GM12878 (cell line): ENCODE results near the gene CIPC. TPM values are rescaled to one million over a fixed set of nuclear protein-coding genes. Genes with fewer than 3 reads are reported as not detected.

Experiments used
- ATAC-seq: fragments of 200-7000 bp; cut with Tn5 transposase; 3 replicates; pipeline ENCODE4 v1.9.1; 2020; ENCODE audit warnings: mild to moderate bottlenecking, moderate library complexity
- BruUV-seq: library from RNA; stranded (reverse); fragments of 400-500 nt; replicated peaks from 2 replicates; lab custom pipeline; 2021; lab: Mats Ljungman, UMichigan
- CTCF ChIA-PET: fragments of 300-600 bp; sonication (Branson Sonifier 250); formaldehyde crosslinking; extraction: SDS; loops from one replicate; lab custom pipeline; 2021; ENCODE audit warnings: inconsistent platforms; lab: Yijun Ruan, JAX
- POLR2A ChIA-PET: fragments of 350-600 bp; formaldehyde crosslinking; extraction: SDS; loops from one replicate; lab custom pipeline; 2021; ENCODE audit warnings: inconsistent platforms; lab: Charles Lee
- RAD21 ChIA-PET: fragments of 300-600 bp; sonication (Branson Sonifier 250); formaldehyde crosslinking; loops from one replicate; lab custom pipeline; 2023; ENCODE audit warnings: antibody characterized with exemption; ENCODE audit not compliant: unreplicated experiment; lab: Charles Lee
- SMC1A ChIA-PET: fragments of 300-600 bp; sonication (Branson Sonifier 250); formaldehyde crosslinking; loops from one replicate; lab custom pipeline; 2023; ENCODE audit not compliant: unreplicated experiment, uncharacterized antibody; lab: Charles Lee
- DNase-seq: peaks from one replicate; pipeline ENCODE4 v3.0.0-alpha.2; 2011; ENCODE audit warnings: low read depth, low spot score
- FAIRE-seq: peaks from 3 replicates; lab custom pipeline; 2011; peaks lifted over from hg19 to GRCh38; lab: Jason Lieb, UNC
- H2AFZ ChIP-seq: 2 replicates; pipeline ENCODE4 v1.6.0; 2011; ENCODE audit warnings: low read depth, low read length, control low read depth; ENCODE audit not compliant: control insufficient read depth
- H3K27ac ChIP-seq: 2 replicates; pipeline ENCODE4 v1.5.1; 2011; ENCODE audit warnings: control low read depth; ENCODE audit not compliant: control insufficient read depth, insufficient read depth
- H3K27me3 ChIP-seq, 2 experiments: replicated peaks in 1 of 2; 2 replicates each; pipeline versions ENCODE4 v1.6.0 to v1.6.1; 2011; ENCODE audit warnings: low read length in 1 of 2; ENCODE audit not compliant: control insufficient read depth in 2 of 2, insufficient read depth in 2 of 2
- H3K36me3 ChIP-seq, 2 experiments: 2 replicates each; pipeline ENCODE4 v1.5.1; 2011; ENCODE audit warnings: low read length in 1 of 2; ENCODE audit not compliant: control insufficient read depth in 2 of 2, insufficient read depth in 2 of 2
- H3K4me1 ChIP-seq: 2 replicates; pipeline ENCODE4 v1.6.1; 2011; ENCODE audit warnings: mild to moderate bottlenecking, low read length, moderate library complexity, mixed read lengths; ENCODE audit not compliant: control insufficient read depth, insufficient read depth
- H3K4me2 ChIP-seq: 2 replicates; pipeline ENCODE4 v1.6.0; 2011; ENCODE audit warnings: control low read depth; ENCODE audit not compliant: control insufficient read depth, insufficient read depth
- H3K4me3 ChIP-seq: fragments of 200-600 bp; sonication (generic); 2 replicates; pipeline ENCODE4 v1.5.1; 2016
- H3K79me2 ChIP-seq: 2 replicates; pipeline ENCODE4 v1.6.0; 2011; ENCODE audit warnings: low read length; ENCODE audit not compliant: control insufficient read depth, insufficient read depth
- H3K9ac ChIP-seq: 2 replicates; pipeline ENCODE4 v1.8.0; 2011; ENCODE audit warnings: low read length, control low read depth, mixed read lengths; ENCODE audit not compliant: control insufficient read depth, insufficient read depth
- H3K9me3 ChIP-seq: replicated peaks from 3 replicates; pipeline ENCODE4 v1.5.1; 2011; ENCODE audit warnings: mild to moderate bottlenecking, low read length; ENCODE audit not compliant: control insufficient read depth, insufficient read depth
- H4K20me1 ChIP-seq: 2 replicates; pipeline ENCODE4 v1.6.0; 2011; ENCODE audit not compliant: control insufficient read depth, insufficient read depth
- ATF3 ChIP-seq: IDR thresholded peaks from 2 replicates; pipeline ENCODE4 v1.6.1; 2011; ENCODE audit warnings: low read depth, mild to moderate bottlenecking, low read length, moderate library complexity, borderline replicate concordance; ENCODE audit errors: extremely low read depth
- E2F8 ChIP-seq: fragments of 450-650 bp; IDR thresholded peaks from 2 replicates; pipeline ENCODE4 v1.6.1; 2018; ENCODE audit warnings: mild to moderate bottlenecking, low read depth, moderate library complexity; ENCODE audit not compliant: partially characterized antibody
- ELK1 ChIP-seq: IDR thresholded peaks from 2 replicates; pipeline ENCODE4 v1.6.1; 2012; ENCODE audit warnings: low read depth, low read length, improper control_type of control experiment
- HCFC1 ChIP-seq: fragments of 150-350 bp; IDR thresholded peaks from 2 replicates; pipeline ENCODE4 v1.6.1; 2014; ENCODE audit warnings: low read length
- IRF4 ChIP-seq: IDR thresholded peaks from 2 replicates; pipeline ENCODE4 v1.6.1; 2011; ENCODE audit warnings: low read depth, low read length
- KLF5 ChIP-seq: fragments of 450-650 bp; IDR thresholded peaks from 2 replicates; pipeline ENCODE4 v1.6.1; 2014; ENCODE audit warnings: mild to moderate bottlenecking; ENCODE audit not compliant: partially characterized antibody
- MEF2A ChIP-seq: IDR thresholded peaks from 2 replicates; pipeline ENCODE4 v1.6.1; 2011; ENCODE audit warnings: low read depth, mild to moderate bottlenecking, low read length, moderate library complexity; ENCODE audit not compliant: insufficient read depth
- MYC ChIP-seq: IDR thresholded peaks from 2 replicates; pipeline ENCODE4 v1.6.1; 2011; ENCODE audit warnings: mild to moderate bottlenecking, low read length, moderate library complexity, inconsistent platforms; ENCODE audit not compliant: insufficient read depth, insufficient replicate concordance, insufficient read length, severe bottlenecking
- NFYB ChIP-seq: IDR thresholded peaks from 2 replicates; pipeline ENCODE4 v1.6.1; 2011; ENCODE audit warnings: low read depth, mild to moderate bottlenecking, low read length, improper control_type of control experiment, moderate library complexity; ENCODE audit not compliant: insufficient read depth
- TAF1 ChIP-seq: IDR thresholded peaks from 2 replicates; pipeline ENCODE4 v1.6.1; 2011; ENCODE audit warnings: mild to moderate bottlenecking, low read depth, low read length, borderline replicate concordance
- TCF7 ChIP-seq: IDR thresholded peaks from 2 replicates; pipeline ENCODE4 v1.6.1; 2014; ENCODE audit warnings: antibody characterized with exemption, borderline replicate concordance
- YBX1 ChIP-seq: fragments of 450-650 bp; IDR thresholded peaks from 2 replicates; pipeline ENCODE4 v1.6.1; 2016; ENCODE audit warnings: antibody characterized with exemption
- ZNF384 ChIP-seq: IDR thresholded peaks from 2 replicates; pipeline ENCODE4 v1.6.1; 2012; ENCODE audit warnings: low read depth, mild to moderate bottlenecking, low read length, improper control_type of control experiment, borderline replicate concordance
- ZNF622 ChIP-seq: fragments of 450-650 bp; IDR thresholded peaks from 2 replicates; pipeline ENCODE4 v1.6.1; 2017; ENCODE audit warnings: mild to moderate bottlenecking, inconsistent platforms
- WGBS: methylation state at CpG from one replicate; pipeline ENCODE4 v1.1.6; 2016; ENCODE audit warnings: low lambda C conversion rate; ENCODE audit not compliant: insufficient replicate concordance, insufficient coverage; ENCODE audit errors: missing lambda C conversion rate; 5-methylcytosine and 5-hydroxymethylcytosine counted together
- in situ Hi-C: fragments of 300-500 bp; cut with MboI; formaldehyde crosslinking; loops from 9 replicates; pipeline ENCODE4 v1.14.3; 2018; ENCODE audit warnings: mixed read lengths
- intact Hi-C: fragments of 100-400 bp; cut with micrococcal nuclease; formaldehyde crosslinking; loops from one replicate; pipeline ENCODE4 v1.14.2; 2022; ENCODE audit not compliant: unreplicated experiment
- polyA plus RNA-seq, 11 experiments: library from polyadenylated mRNA; depleted of rRNA in 4 of 11; unstranded in 6 of 11; stranded (reverse) in 5 of 11; fragments of >200 nt; fragmentation: Nextera tagmentation in 4 of 11; fragmentation: Illumina TruSeq in 1 of 11; extraction: Ambion mirVana in 4 of 11; extraction: Trizol in 1 of 11; gene quantifications; 1 replicate in 1 of 11; 2 replicates in 10 of 11; pipeline versions ENCODE4 v1.2.1 to v1.2.3, GENCODE V29; 2011 to 2016; ENCODE audit warnings: inconsistent platforms in 2 of 11, missing spikeins in 2 of 11, low read depth in 1 of 11
- total RNA-seq, 4 experiments: library from RNA; depleted of rRNA in 3 of 4; stranded (reverse); fragments of >200 nt in 3 of 4; fragmentation: Illumina TruSeq in 1 of 4; extraction: Trizol in 1 of 4; gene quantifications; 2 replicates each; pipeline versions ENCODE4 v1.2.1 to v1.2.3, GENCODE V29; 2013 to 2021

Gene CIPC
- total and polyA plus RNA-seq, 10 of the 15 experiments (the other 5 are each of a cell fraction or from before 2014, with no cell fraction given), result 5.6 to 29.5 (median 16.5) TPM

- no peak overlapping the region for H3K9ac ChIP-seq
- no peaks in the 10 kb centered on the region for H4K20me1 ChIP-seq
- ChIA-PET CTCF (interaction anchor here (1.5 to 4.9 kb wide), 4 partner anchors 8 to 173 kb away, joined by 5 to 37 read pairs (median 8); no protein-coding TSS in a partner anchor), POLR2A (interaction anchor here (0.6 to 0.8 kb wide), 2 partner anchors 8 to 24 kb away, joined by 3 read pairs; no protein-coding TSS in a partner anchor), SMC1A (interaction anchor here (1.0 to 2.0 kb wide), 4 partner anchors 8 to 80 kb away, joined by 3 to 5 read pairs (median 4); no protein-coding TSS in a partner anchor), RAD21 (no interaction called here)
- no peak for FAIRE-seq
- no peak overlapping the region for H3K4me2 ChIP-seq
- peaks cover 15 to 18% of the 10 kb centered on the region in 2 experiments for H3K27me3 ChIP-seq
- H3K4me3 ChIP-seq, result no peak overlapping the region
- H2AFZ ChIP-seq, result no peak overlapping the region
- in situ Hi-C loops, result no loop called here
- no peak for ATAC-seq
- H3K27ac ChIP-seq, result no peak overlapping the region
- no peaks in the 10 kb centered on the region for H3K36me3 ChIP-seq
- no peaks in the 10 kb centered on the region for H3K79me2 ChIP-seq
- WGBS, result 2% methylated on average over 4 of the region's 4 CpGs
- no TSS peak for BruUV-seq
- intact Hi-C loops, result no loop called here
- DNase-seq, result no peak
- H3K9me3 ChIP-seq, result no peaks in the 10 kb centered on the region
- TF ChIP-seq ELK1 (no peak), ZNF622 (no peak), KLF5 (no peak), IRF4 (no peak), E2F8 (no peak), MYC (no peak), TCF7 (no peak), ATF3 (no peak), ZNF384 (no peak), MEF2A (no peak), TAF1 (no peak), NFYB (no peak), YBX1 (no peak), HCFC1 (no peak)
- TF ChIP-seq, all 136 proteins: peak for 0
- no peaks in the 10 kb centered on the region for H3K4me1 ChIP-seq
These were observed 45.0 kb downstream of the CIPC start for GRCh38 chr14:77143071-77143470.
